ENCODE data around the gene SNX15. TPM values are rescaled to one million over a fixed set of nuclear protein-coding genes. Genes with fewer than 3 reads are reported as not detected.
A peak's percentile ranks its signal among the peaks of the same experiment; 100 is the strongest.

The SNX15 gene
- total RNA-seq, 1 experiment from 2014 or later = 21.0 TPM

DNA sequence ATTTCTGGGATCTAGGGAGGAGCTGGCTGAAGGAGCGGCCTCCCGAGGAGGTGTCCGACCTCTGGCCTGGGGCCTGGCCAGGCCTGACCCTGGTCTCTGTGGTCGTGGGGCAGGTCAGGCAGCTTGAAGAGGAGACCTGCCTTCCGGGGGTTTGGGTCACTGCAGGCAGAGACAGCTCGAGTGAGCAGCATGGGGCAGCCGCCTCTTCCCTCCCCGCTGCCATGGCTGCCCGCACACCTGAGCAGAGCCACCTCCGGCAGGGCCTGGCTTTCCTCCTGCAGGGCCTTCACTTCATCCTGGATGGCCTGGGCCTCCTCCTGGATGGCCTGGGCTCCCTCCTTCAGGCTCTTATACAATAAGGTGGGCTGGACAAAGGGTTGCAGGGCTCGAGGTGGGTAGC, 39.1 kb downstream of the SNX15 start:
- TF ChIP-seq, protein P1, sequence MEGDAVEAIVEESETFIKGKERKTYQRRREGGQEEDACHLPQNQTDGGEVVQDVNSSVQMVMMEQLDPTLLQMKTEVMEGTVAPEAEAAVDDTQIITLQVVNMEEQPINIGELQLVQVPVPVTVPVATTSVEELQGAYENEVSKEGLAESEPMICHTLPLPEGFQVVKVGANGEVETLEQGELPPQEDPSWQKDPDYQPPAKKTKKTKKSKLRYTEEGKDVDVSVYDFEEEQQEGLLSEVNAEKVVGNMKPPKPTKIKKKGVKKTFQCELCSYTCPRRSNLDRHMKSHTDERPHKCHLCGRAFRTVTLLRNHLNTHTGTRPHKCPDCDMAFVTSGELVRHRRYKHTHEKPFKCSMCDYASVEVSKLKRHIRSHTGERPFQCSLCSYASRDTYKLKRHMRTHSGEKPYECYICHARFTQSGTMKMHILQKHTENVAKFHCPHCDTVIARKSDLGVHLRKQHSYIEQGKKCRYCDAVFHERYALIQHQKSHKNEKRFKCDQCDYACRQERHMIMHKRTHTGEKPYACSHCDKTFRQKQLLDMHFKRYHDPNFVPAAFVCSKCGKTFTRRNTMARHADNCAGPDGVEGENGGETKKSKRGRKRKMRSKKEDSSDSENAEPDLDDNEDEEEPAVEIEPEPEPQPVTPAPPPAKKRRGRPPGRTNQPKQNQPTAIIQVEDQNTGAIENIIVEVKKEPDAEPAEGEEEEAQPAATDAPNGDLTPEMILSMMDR (IDR thresholded peaks at IDR 0.05; ENCODE audit: unreplicated experiment) = no peak
- Mint-ChIP-seq H3K9me3 (ENCODE audit: unreplicated experiment) (no peaks in the 10 kb centered on the region), H3K36me3 (ENCODE audit: insufficient read depth, unreplicated experiment) (no peaks in the 10 kb centered on the region), H3K27me3 (ENCODE audit: insufficient read depth, unreplicated experiment) (no peaks in the 10 kb centered on the region), H3K4me1 (ENCODE audit: insufficient read depth, unreplicated experiment) (peaks cover 5% of the 10 kb centered on the region), H3K4me3 (ENCODE audit: unreplicated experiment) (no peak overlapping the region), H3K27ac (ENCODE audit: low read depth, unreplicated experiment) (no peak overlapping the region)
- ChIA-PET POLR2A (interaction anchor here (0.6 to 1.6 kb wide), 2 partner anchors 30 to 33 kb away, joined by 3 to 5 read pairs; partner anchors contain the start of gene VPS51), CTCF (interaction anchor here (1.5 kb wide), 1 partner anchor 38 kb away, joined by 3 read pairs; no protein-coding TSS in a partner anchor)
- DNase-seq (ENCODE audit: unreplicated experiment) = no peak
- no TSS peak for BruUV-seq (replicated peaks)
- intact Hi-C loops (cut with micrococcal nuclease) = no loop called here

DNA sequence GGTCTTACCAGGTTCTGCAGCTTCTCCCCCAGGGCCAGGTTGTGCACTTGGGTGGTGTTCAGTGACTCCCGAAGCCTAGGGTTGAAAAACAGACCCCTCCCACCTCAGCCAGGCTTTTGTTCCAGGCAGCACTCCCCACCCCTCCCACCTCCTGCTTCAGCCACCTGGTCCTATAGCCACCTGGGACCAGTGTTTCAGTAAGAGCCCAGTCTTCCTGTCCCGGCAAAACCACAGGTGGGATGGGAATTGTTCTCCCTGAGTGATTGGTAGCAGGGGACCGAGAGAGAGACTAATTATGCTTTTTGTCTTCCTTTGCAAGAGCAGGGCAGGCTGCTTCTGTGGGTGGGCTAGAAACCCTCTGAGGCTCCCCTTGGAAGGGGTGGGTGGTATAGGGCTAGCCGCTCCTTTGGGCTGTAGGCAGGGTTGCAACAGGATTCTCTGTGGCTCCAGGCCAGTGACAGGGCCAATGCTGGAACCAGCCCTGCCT, 39.6 kb downstream of the SNX15 start:
- Mint-ChIP-seq H3K4me1 (ENCODE audit: insufficient read depth, unreplicated experiment) (peaks cover 5% of the 10 kb centered on the region), H3K4me3 (ENCODE audit: unreplicated experiment) (no peak overlapping the region), H3K36me3 (ENCODE audit: insufficient read depth, unreplicated experiment) (no peaks in the 10 kb centered on the region), H3K27ac (ENCODE audit: low read depth, unreplicated experiment) (no peak overlapping the region), H3K9me3 (ENCODE audit: unreplicated experiment) (no peaks in the 10 kb centered on the region), H3K27me3 (ENCODE audit: insufficient read depth, unreplicated experiment) (no peaks in the 10 kb centered on the region)
- CTCF ChIA-PET = interaction anchor here (1.5 kb wide), 1 partner anchor 38 kb away, joined by 3 read pairs; no protein-coding TSS in a partner anchor
- intact Hi-C loops (cut with micrococcal nuclease) = no loop called here
- DNase-seq (ENCODE audit: unreplicated experiment) = no peak
- POLR2A ChIA-PET = no interaction called here
- TF ChIP-seq, protein P1 (IDR thresholded peaks at IDR 0.05; ENCODE audit: unreplicated experiment) = no peak
- no TSS peak for BruUV-seq (replicated peaks)

DNA sequence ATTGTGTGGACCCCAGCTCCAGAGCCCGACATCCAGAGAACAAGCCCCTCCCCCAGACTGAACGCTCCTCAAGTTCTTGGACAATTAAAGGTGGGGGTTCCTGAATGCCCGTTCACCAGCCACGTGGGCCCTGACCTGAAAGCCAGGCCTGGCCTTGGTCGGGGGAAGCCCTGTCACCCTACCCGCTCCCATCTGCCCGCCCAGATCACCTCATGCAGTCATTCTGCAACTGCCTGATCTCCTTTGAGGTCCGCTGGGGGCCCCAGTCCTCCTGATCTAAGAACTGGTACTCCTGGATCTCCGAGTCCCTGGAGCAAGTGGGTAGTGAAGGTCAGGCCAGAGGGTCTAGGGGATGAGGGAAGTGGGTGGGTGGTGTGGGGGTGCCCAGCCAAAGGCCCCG, 40.2 kb downstream of the SNX15 start:
- H3K4me3 Mint-ChIP-seq (ENCODE audit: unreplicated experiment) = no peak overlapping the region
- H3K36me3 Mint-ChIP-seq (ENCODE audit: insufficient read depth, unreplicated experiment) = no peaks in the 10 kb centered on the region
- no peaks in the 10 kb centered on the region for H3K9me3 Mint-ChIP-seq (ENCODE audit: unreplicated experiment)
- DNase-seq (ENCODE audit: unreplicated experiment) = no peak
- H3K4me1 Mint-ChIP-seq (ENCODE audit: insufficient read depth, unreplicated experiment) = peaks cover 5% of the 10 kb centered on the region
- H3K27me3 Mint-ChIP-seq (ENCODE audit: insufficient read depth, unreplicated experiment) = no peaks in the 10 kb centered on the region
- ChIA-PET CTCF (interaction anchor here (1.5 kb wide), 1 partner anchor 39 kb away, joined by 3 read pairs; no protein-coding TSS in a partner anchor), POLR2A (no interaction called here)
- no peak overlapping the region for H3K27ac Mint-ChIP-seq (ENCODE audit: low read depth, unreplicated experiment)
- intact Hi-C loops (cut with micrococcal nuclease) = no loop called here
- TF ChIP-seq, protein P1 (IDR thresholded peaks at IDR 0.05; ENCODE audit: unreplicated experiment) = no peak
- no TSS peak for BruUV-seq (replicated peaks)

DNA sequence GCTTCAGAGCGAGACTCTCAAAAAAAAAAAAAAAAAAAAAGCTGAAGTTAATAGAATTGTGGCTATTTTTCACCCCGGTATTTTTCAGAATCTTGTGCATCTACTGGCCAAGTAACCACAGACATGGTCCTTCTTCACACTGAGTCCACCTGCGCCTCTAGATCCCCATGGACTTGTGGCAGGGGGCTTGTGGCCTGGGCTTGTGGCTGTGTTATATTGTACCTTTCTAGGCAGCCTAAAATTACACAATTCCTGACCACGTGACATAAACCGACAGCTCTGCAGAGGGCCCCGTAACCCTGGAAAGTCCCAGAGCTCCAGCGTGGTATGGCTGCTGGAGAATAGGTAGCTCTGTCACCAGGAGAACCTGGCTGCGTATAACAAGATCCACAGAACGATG, 42.0 kb downstream of the SNX15 start:
- Mint-ChIP-seq H3K27ac (ENCODE audit: low read depth, unreplicated experiment) (no peak overlapping the region), H3K4me3 (ENCODE audit: unreplicated experiment) (no peak overlapping the region), H3K36me3 (ENCODE audit: insufficient read depth, unreplicated experiment) (no peaks in the 10 kb centered on the region), H3K27me3 (ENCODE audit: insufficient read depth, unreplicated experiment) (no peaks in the 10 kb centered on the region), H3K4me1 (ENCODE audit: insufficient read depth, unreplicated experiment) (peaks cover 5% of the 10 kb centered on the region), H3K9me3 (ENCODE audit: unreplicated experiment) (no peaks in the 10 kb centered on the region)
- no TSS peak for BruUV-seq (replicated peaks)
- TF ChIP-seq, protein P1 (IDR thresholded peaks at IDR 0.05; ENCODE audit: unreplicated experiment) = no peak
- ChIA-PET CTCF (interaction anchor here (0.6 to 1.6 kb wide), 5 partner anchors 9 to 179 kb away, joined by 3 to 8 read pairs (median 3); partner anchors contain the start of gene ARL2), POLR2A (interaction anchor here (0.6 to 1.0 kb wide), 5 partner anchors 21 to 63 kb away, joined by 3 read pairs; partner anchors contain the start of gene ARL2)
- DNase-seq (ENCODE audit: unreplicated experiment) = peak; percentile 44
- intact Hi-C loops (cut with micrococcal nuclease) = no loop called here

All from MCF 10A (cell line).